GM12878 (cell line): ENCODE measurements around the gene RAB44. TPM values are rescaled to one million over a fixed set of nuclear protein-coding genes. Genes with fewer than 3 reads are reported as not detected.

Experiments
- ATAC-seq: fragments of 200-7000 bp; cut with Tn5 transposase; 3 replicates; pipeline ENCODE4 v1.9.1; 2020; ENCODE audit warnings: mild to moderate bottlenecking, moderate library complexity
- BruUV-seq: library from RNA; stranded (reverse); fragments of 400-500 nt; replicated peaks from 2 replicates; lab custom pipeline; 2021; lab: Mats Ljungman, UMichigan
- CTCF ChIA-PET: fragments of 300-600 bp; sonication (Branson Sonifier 250); formaldehyde crosslinking; extraction: SDS; loops from one replicate; lab custom pipeline; 2021; ENCODE audit warnings: inconsistent platforms; lab: Yijun Ruan, JAX
- POLR2A ChIA-PET: fragments of 350-600 bp; formaldehyde crosslinking; extraction: SDS; loops from one replicate; lab custom pipeline; 2021; ENCODE audit warnings: inconsistent platforms; lab: Charles Lee
- RAD21 ChIA-PET: fragments of 300-600 bp; sonication (Branson Sonifier 250); formaldehyde crosslinking; loops from one replicate; lab custom pipeline; 2023; ENCODE audit warnings: antibody characterized with exemption; ENCODE audit not compliant: unreplicated experiment; lab: Charles Lee
- SMC1A ChIA-PET: fragments of 300-600 bp; sonication (Branson Sonifier 250); formaldehyde crosslinking; loops from one replicate; lab custom pipeline; 2023; ENCODE audit not compliant: unreplicated experiment, uncharacterized antibody; lab: Charles Lee
- DNase-seq: peaks from one replicate; pipeline ENCODE4 v3.0.0-alpha.2; 2011; ENCODE audit warnings: low read depth, low spot score
- FAIRE-seq: peaks from 3 replicates; lab custom pipeline; 2011; peaks lifted over from hg19 to GRCh38; lab: Jason Lieb, UNC
- H2AFZ ChIP-seq: 2 replicates; pipeline ENCODE4 v1.6.0; 2011; ENCODE audit warnings: low read depth, low read length, control low read depth; ENCODE audit not compliant: control insufficient read depth
- H3K27ac ChIP-seq: 2 replicates; pipeline ENCODE4 v1.5.1; 2011; ENCODE audit warnings: control low read depth; ENCODE audit not compliant: control insufficient read depth, insufficient read depth
- H3K27me3 ChIP-seq, 2 experiments: replicated peaks in 1 of 2; 2 replicates each; pipeline versions ENCODE4 v1.6.0 to v1.6.1; 2011; ENCODE audit warnings: low read length in 1 of 2; ENCODE audit not compliant: control insufficient read depth in 2 of 2, insufficient read depth in 2 of 2
- H3K36me3 ChIP-seq, 2 experiments: 2 replicates each; pipeline ENCODE4 v1.5.1; 2011; ENCODE audit warnings: low read length in 1 of 2; ENCODE audit not compliant: control insufficient read depth in 2 of 2, insufficient read depth in 2 of 2
- H3K4me1 ChIP-seq: 2 replicates; pipeline ENCODE4 v1.6.1; 2011; ENCODE audit warnings: mild to moderate bottlenecking, low read length, moderate library complexity, mixed read lengths; ENCODE audit not compliant: control insufficient read depth, insufficient read depth
- H3K4me2 ChIP-seq: 2 replicates; pipeline ENCODE4 v1.6.0; 2011; ENCODE audit warnings: control low read depth; ENCODE audit not compliant: control insufficient read depth, insufficient read depth
- H3K4me3 ChIP-seq: fragments of 200-600 bp; sonication (generic); 2 replicates; pipeline ENCODE4 v1.5.1; 2016
- H3K79me2 ChIP-seq: 2 replicates; pipeline ENCODE4 v1.6.0; 2011; ENCODE audit warnings: low read length; ENCODE audit not compliant: control insufficient read depth, insufficient read depth
- H3K9ac ChIP-seq: 2 replicates; pipeline ENCODE4 v1.8.0; 2011; ENCODE audit warnings: low read length, control low read depth, mixed read lengths; ENCODE audit not compliant: control insufficient read depth, insufficient read depth
- H3K9me3 ChIP-seq: replicated peaks from 3 replicates; pipeline ENCODE4 v1.5.1; 2011; ENCODE audit warnings: mild to moderate bottlenecking, low read length; ENCODE audit not compliant: control insufficient read depth, insufficient read depth
- H4K20me1 ChIP-seq: 2 replicates; pipeline ENCODE4 v1.6.0; 2011; ENCODE audit not compliant: control insufficient read depth, insufficient read depth
- BHLHE40 ChIP-seq, 2 experiments: fragments of 450-650 bp in 1 of 2; IDR thresholded peaks; 2 replicates each; pipeline ENCODE4 v1.6.1; 2011 to 2017; ENCODE audit warnings: low read depth in 2 of 2, borderline replicate concordance in 1 of 2, improper control_type of control experiment in 1 of 2, low read length in 1 of 2, mild to moderate bottlenecking in 1 of 2
- BRCA1 ChIP-seq: IDR thresholded peaks from 2 replicates; pipeline ENCODE4 v1.6.1; 2011; ENCODE audit warnings: low read depth, low read length, improper control_type of control experiment
- CBFB ChIP-seq: IDR thresholded peaks from 2 replicates; pipeline ENCODE4 v1.6.1; 2016; ENCODE audit warnings: antibody characterized with exemption, low read depth
- CBX3 ChIP-seq: fragments of 200-600 bp; sonication (generic); IDR thresholded peaks from 2 replicates; pipeline ENCODE4 v1.6.1; 2016; ENCODE audit warnings: low read depth, borderline replicate concordance
- EZH2 ChIP-seq: IDR thresholded peaks from 2 replicates; pipeline ENCODE4 v1.6.1; 2012; ENCODE audit warnings: low read depth, mild to moderate bottlenecking, control low read depth, inconsistent platforms, low read length, borderline replicate concordance; ENCODE audit not compliant: control insufficient read depth
- FOXK2 ChIP-seq: fragments of 450-650 bp; IDR thresholded peaks from 2 replicates; pipeline ENCODE4 v1.6.1; 2017; ENCODE audit warnings: mild to moderate bottlenecking, moderate library complexity
- MAX ChIP-seq: IDR thresholded peaks from 2 replicates; pipeline ENCODE4 v1.6.1; 2012; ENCODE audit warnings: low read depth, low read length, improper control_type of control experiment
- MTA3 ChIP-seq: IDR thresholded peaks from 2 replicates; pipeline ENCODE4 v1.6.1; 2012; ENCODE audit warnings: low read length, inconsistent platforms, borderline replicate concordance
- NRF1 ChIP-seq: conservative IDR thresholded peaks from 2 replicates; pipeline ENCODE4 v1.6.1; 2011; ENCODE audit warnings: mild to moderate bottlenecking, low read depth, low read length, improper control_type of control experiment
- POLR2A ChIP-seq: IDR thresholded peaks from 2 replicates; pipeline ENCODE4 v1.6.1; 2011; ENCODE audit warnings: low read depth, mild to moderate bottlenecking, low read length
- SIX5 ChIP-seq: IDR thresholded peaks from 2 replicates; pipeline ENCODE4 v1.6.1; 2011; ENCODE audit warnings: mild to moderate bottlenecking, low read depth, low read length, moderate library complexity; ENCODE audit not compliant: severe bottlenecking
- SMAD1 ChIP-seq: fragments of 450-650 bp; IDR thresholded peaks from 2 replicates; pipeline ENCODE4 v1.6.1; 2018; ENCODE audit warnings: mild to moderate bottlenecking, low read depth; ENCODE audit not compliant: partially characterized antibody
- ZNF274 ChIP-seq: IDR thresholded peaks from one replicate; pipeline ENCODE4 v1.8.0; 2011; ENCODE audit not compliant: insufficient read length, insufficient read depth
- WGBS: methylation state at CpG from one replicate; pipeline ENCODE4 v1.1.6; 2016; ENCODE audit warnings: low lambda C conversion rate; ENCODE audit not compliant: insufficient replicate concordance, insufficient coverage; ENCODE audit errors: missing lambda C conversion rate; 5-methylcytosine and 5-hydroxymethylcytosine counted together
- in situ Hi-C: fragments of 300-500 bp; cut with MboI; formaldehyde crosslinking; loops from 9 replicates; pipeline ENCODE4 v1.14.3; 2018; ENCODE audit warnings: mixed read lengths
- intact Hi-C: fragments of 100-400 bp; cut with micrococcal nuclease; formaldehyde crosslinking; loops from one replicate; pipeline ENCODE4 v1.14.2; 2022; ENCODE audit not compliant: unreplicated experiment
- polyA plus RNA-seq, 11 experiments: library from polyadenylated mRNA; depleted of rRNA in 4 of 11; unstranded in 6 of 11; stranded (reverse) in 5 of 11; fragments of >200 nt; fragmentation: Nextera tagmentation in 4 of 11; fragmentation: Illumina TruSeq in 1 of 11; extraction: Ambion mirVana in 4 of 11; extraction: Trizol in 1 of 11; gene quantifications; 1 replicate in 1 of 11; 2 replicates in 10 of 11; pipeline versions ENCODE4 v1.2.1 to v1.2.3, GENCODE V29; 2011 to 2016; ENCODE audit warnings: inconsistent platforms in 2 of 11, missing spikeins in 2 of 11, low read depth in 1 of 11
- total RNA-seq, 4 experiments: library from RNA; depleted of rRNA in 3 of 4; stranded (reverse); fragments of >200 nt in 3 of 4; fragmentation: Illumina TruSeq in 1 of 4; extraction: Trizol in 1 of 4; gene quantifications; 2 replicates each; pipeline versions ENCODE4 v1.2.1 to v1.2.3, GENCODE V29; 2013 to 2021
- TF ChIP-seq, protein P1 (sequence below): IDR thresholded peaks from 2 replicates; pipeline ENCODE4 v1.6.1; 2011; ENCODE audit warnings: low read depth, low read length, improper control_type of control experiment, borderline replicate concordance

RAB44 gene
- total and polyA plus RNA-seq, 10 of the 15 experiments (the other 5 are each of a cell fraction or from before 2014, with no cell fraction given), result 0.01 to 0.08 (median 0.05) TPM; not detected in 2

- Histone ChIP-seq H3K36me3 (no peaks in the 10 kb centered on the region; a peak in 1 of 4 replicates), H3K4me1 (no peaks in the 10 kb centered on the region; the same call in 1 of the 2 replicates), H3K79me2 (no peaks in the 10 kb centered on the region), H3K9me3 (no peaks in the 10 kb centered on the region; the same call in 2 of the 3 replicates), H3K9ac (no peak overlapping the region), H3K4me2 (no peak overlapping the region), H3K27ac (no peak overlapping the region), H2AFZ (no peak overlapping the region), H3K27me3 (no peaks in the 10 kb centered on the region), H3K4me3 (no peak overlapping the region), H4K20me1 (no peaks in the 10 kb centered on the region)
- ChIA-PET CTCF (interaction anchor here (1.1 kb wide), 1 partner anchor 39 kb away, joined by 3 read pairs; no protein-coding TSS in a partner anchor), SMC1A (interaction anchor here (1.5 kb wide), 1 partner anchor 10 kb away, joined by 4 read pairs; no protein-coding TSS in a partner anchor), POLR2A (interaction anchor here (0.8 kb wide), 1 partner anchor 39 kb away, joined by 3 read pairs; no protein-coding TSS in a partner anchor), RAD21 (no interaction called here)
- in situ Hi-C loops (no loop called here), intact Hi-C loops (no loop called here)
- TF ChIP-seq BHLHE40 (IDR thresholded peaks at IDR 0.05; ENCODE audit: borderline replicate concordance in 1 of 2, low read depth in 2 of 2, low read length in 1 of 2), result no peak
- 54% methylated on average over 24 of the region's 24 CpGs for WGBS
- BruUV-seq, result no TSS peak
- ATAC-seq (no peak), FAIRE-seq (no peak), DNase-seq (no peak)
Measured at GRCh38 chr6:36743538-36744303, 46.1 kb downstream of the RAB44 start.

DNA sequence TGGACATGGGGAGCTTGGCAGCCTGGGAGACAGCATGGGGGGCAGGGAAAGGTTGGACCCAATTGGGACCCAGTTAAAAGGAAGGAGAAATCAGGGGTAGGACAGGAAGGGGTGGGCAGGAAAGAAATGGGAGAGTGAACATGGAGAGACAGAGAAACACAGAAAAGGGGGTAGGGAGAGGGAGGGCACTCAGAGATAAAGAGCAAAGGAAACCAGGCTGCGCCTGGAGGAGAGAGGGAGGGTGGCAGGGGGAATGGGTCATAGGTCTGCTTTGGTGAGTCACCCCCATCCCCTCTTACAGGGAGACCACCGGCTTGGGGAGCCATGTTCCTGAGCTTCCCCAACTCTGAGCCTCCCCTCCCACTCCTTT is 46.7 kb downstream of the RAB44 start:
- H3K4me1 ChIP-seq, result no peaks in the 10 kb centered on the region; the same call in 1 of the 2 replicates
- BruUV-seq, result no TSS peak
- in situ Hi-C loops, result no loop called here
- H3K27ac ChIP-seq, result no peak overlapping the region
- no peak overlapping the region for H3K4me3 ChIP-seq
- H3K9ac ChIP-seq, result no peak overlapping the region
- ChIA-PET RAD21 (no interaction called here), CTCF (interaction anchor here (1.1 kb wide), 1 partner anchor 39 kb away, joined by 3 read pairs; no protein-coding TSS in a partner anchor), POLR2A (interaction anchor here (0.8 kb wide), 1 partner anchor 38 kb away, joined by 3 read pairs; no protein-coding TSS in a partner anchor), SMC1A (interaction anchor here (1.5 kb wide), 1 partner anchor 9 kb away, joined by 4 read pairs; no protein-coding TSS in a partner anchor)
- WGBS, result 31% methylated on average over 1 of the region's 2 CpGs
- no peaks in the 10 kb centered on the region; a peak in 1 of 4 replicates for H3K36me3 ChIP-seq
- H3K27me3 ChIP-seq, result no peaks in the 10 kb centered on the region
- no peak for FAIRE-seq
- intact Hi-C loops, result no loop called here
- no peak overlapping the region for H2AFZ ChIP-seq
- H3K9me3 ChIP-seq, result no peaks in the 10 kb centered on the region; the same call in 1 of the 3 replicates
- no peak for DNase-seq
- no peaks in the 10 kb centered on the region for H4K20me1 ChIP-seq
- H3K4me2 ChIP-seq, result no peak overlapping the region
- no peaks in the 10 kb centered on the region for H3K79me2 ChIP-seq
- no peak for ATAC-seq
- TF ChIP-seq MAX, result no peak
- no peak for TF ChIP-seq CBX3
- no peak for TF ChIP-seq MTA3
- TF ChIP-seq SIX5, result no peak
- no peak for TF ChIP-seq POLR2A
- no peak for TF ChIP-seq SMAD1
- TF ChIP-seq CBFB, result no peak
- TF ChIP-seq, protein P1, sequence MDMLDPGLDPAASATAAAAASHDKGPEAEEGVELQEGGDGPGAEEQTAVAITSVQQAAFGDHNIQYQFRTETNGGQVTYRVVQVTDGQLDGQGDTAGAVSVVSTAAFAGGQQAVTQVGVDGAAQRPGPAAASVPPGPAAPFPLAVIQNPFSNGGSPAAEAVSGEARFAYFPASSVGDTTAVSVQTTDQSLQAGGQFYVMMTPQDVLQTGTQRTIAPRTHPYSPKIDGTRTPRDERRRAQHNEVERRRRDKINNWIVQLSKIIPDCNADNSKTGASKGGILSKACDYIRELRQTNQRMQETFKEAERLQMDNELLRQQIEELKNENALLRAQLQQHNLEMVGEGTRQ, result no peak
- no peak for TF ChIP-seq EZH2
- no peak for TF ChIP-seq ZNF274
- no peak for TF ChIP-seq BRCA1
- no peak for TF ChIP-seq FOXK2
- no peak for TF ChIP-seq NRF1
